GM12874 (cell line): Measurements from ENCODE around the gene CD81.

Source experiments
- CTCF ChIP-seq: IDR thresholded peaks from 2 replicates; pipeline ENCODE4 v1.5.1; 2011; ENCODE audit warnings: low read depth, mild to moderate bottlenecking, control low read depth, low read length, moderate library complexity; ENCODE audit not compliant: insufficient read depth

Gene CD81

GRCh38 chr11:2367266-2368160 is 9.6 kb upstream of the CD81 start:
- TF ChIP-seq CTCF, result no peak

DNA sequence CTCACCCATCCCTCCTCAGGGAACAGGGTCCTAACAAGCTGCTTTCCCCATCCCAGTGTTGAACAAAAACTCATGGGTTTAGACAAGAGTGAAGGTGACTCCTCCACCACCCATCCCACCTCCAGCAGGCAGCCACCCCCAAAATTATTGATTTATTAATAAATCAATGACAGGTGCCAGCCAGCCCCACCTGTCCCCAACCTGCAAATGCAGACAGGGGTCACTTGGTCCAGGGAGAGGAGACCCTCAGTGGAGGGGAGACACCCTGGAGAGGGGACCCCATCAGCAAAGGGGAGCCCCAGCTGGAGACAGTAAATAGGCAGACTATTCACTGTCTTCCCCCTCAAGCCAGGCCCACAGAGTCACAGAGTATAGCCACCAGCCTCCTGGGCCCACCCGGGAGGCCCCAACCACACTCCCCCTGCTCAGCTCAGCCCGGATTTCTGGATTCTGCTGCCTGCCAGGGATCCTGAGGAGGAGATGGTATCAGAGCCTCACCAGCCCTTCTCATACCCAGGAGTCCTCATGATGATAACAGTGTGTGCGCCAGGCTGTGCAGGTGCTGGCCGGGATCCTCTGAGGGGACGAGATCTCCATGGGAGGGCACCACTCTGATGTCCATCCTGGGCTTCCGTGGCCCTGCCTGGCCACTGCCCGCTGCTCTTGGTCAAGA is 8.8 kb upstream of the CD81 start:
- TF ChIP-seq CTCF, result no peak

- TF ChIP-seq CTCF, result no peak
Measured at GRCh38 chr11:2368851-2369180, 8.3 kb upstream of the CD81 start.

DNA sequence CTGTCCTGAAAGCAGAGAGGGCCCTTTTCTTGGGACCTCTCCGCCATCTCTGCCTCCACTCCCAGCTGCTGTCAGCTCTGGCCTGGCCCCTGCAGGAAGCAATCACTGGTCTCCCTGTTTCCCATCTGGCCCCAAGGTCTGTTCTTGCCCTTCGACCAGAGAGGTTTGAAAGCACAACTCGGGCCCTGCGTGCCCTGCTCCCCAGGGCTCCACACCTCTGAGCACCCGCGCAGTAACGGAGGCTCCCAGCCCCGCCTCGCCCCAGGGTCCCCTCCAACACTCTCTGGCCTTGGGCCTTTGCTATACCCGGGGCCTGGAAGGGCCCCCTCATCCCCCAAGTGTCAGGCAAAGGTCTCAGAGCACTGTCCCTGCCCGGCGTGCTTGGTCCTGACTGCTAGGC is 7.8 kb upstream of the CD81 start:
- TF ChIP-seq CTCF, result no peak

DNA sequence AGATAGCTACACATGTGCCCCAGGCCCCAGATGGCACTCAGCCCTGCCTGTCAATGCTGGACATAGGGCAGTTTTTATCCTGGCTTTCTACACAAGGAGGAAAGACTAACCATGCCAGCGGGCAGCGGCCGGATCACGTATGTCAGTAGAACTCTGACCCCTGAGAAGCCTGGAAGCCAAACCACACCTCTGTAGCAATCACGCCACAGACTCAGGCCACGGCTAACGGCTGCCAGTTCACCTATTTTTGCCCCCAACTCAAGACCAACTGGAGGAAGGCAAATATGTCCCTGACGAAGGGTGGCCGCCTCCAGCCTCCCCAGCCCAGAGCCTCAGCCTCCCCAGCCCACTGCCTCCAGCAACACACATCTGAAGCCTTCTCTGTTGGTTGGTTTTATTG is 7.2 kb upstream of the CD81 start:
- no peak for TF ChIP-seq CTCF

DNA sequence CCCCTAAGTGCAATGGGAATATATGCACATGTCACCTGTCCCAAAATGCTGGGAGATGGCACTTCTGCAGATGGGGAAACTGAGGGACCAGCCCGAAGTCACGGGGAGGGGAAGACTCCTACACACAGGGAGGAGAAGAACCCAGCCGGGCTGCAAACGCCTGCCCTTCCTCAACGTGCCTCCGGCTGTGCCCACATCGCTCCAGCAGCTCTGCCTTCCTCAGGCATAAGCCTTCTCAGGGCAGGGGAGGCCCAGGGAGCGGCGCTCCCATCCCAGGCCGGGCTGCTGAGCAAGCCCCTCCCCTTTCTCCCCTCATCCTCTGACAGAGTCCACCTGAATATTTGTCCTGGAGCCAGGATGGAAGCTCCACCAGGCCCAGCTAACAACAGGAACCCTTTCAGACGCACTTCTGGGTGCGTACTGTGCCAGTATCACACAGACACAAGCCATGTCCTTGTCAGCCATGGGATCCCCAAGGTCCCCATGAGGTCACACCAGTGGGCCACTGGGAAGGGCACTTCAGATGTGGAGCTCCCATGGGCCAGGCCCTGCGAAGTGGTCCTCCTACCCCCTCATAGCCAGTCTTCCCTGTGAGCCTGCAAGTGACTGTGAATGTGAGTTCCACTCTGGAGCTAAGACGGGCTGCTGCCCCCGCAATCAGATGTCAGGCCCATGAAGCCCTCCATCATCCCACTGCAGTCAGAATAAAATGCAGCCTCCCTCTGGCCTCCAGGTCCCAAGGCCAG is 2.5 kb upstream of the CD81 start:
- TF ChIP-seq CTCF, result no peak

DNA sequence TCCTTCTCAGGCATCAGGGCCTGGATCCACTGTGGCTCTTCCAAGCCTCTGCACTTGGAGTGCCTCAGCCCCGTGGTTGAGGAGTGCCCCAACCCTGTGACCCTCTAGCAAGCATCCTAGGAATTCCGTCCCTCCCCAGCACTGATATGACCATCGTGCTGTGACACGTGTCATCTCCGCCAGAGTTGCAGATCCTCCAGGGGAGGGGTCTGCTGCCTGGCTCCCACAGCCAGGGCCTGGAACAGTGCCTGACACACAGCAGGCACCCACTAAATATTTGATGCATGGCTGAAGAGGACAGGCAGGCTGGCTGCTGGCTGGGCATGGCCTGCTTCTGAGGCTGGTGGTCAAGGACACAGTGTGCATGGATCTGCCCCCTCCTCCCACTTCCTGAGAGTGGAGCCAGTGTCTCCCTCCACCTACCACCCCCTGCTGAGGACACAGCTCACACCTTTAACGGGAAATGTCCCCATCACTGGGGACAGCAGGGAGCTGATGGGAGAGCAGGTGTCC is 1.7 kb upstream of the CD81 start:
- TF ChIP-seq CTCF, result no peak
